GM20000 (cell line): ENCODE measurements around the gene DDIT3.
A peak's percentile ranks its signal among the peaks of the same experiment; 100 is the strongest.

Experiments
- DNase-seq: peaks from one replicate; pipeline ENCODE4 v3.0.0; 2012; ENCODE audit warnings: low spot score
- TF ChIP-seq, protein P1 (sequence below): IDR thresholded peaks from 2 replicates; pipeline ENCODE4 v1.5.1; 2012; ENCODE audit warnings: mild to moderate bottlenecking, control low read depth; ENCODE audit errors: extremely low read depth, missing control alignments

DDIT3 gene

GRCh38 chr12:57523706-57524614 is 3.6 kb upstream of the DDIT3 start:
- TF ChIP-seq, protein P1, sequence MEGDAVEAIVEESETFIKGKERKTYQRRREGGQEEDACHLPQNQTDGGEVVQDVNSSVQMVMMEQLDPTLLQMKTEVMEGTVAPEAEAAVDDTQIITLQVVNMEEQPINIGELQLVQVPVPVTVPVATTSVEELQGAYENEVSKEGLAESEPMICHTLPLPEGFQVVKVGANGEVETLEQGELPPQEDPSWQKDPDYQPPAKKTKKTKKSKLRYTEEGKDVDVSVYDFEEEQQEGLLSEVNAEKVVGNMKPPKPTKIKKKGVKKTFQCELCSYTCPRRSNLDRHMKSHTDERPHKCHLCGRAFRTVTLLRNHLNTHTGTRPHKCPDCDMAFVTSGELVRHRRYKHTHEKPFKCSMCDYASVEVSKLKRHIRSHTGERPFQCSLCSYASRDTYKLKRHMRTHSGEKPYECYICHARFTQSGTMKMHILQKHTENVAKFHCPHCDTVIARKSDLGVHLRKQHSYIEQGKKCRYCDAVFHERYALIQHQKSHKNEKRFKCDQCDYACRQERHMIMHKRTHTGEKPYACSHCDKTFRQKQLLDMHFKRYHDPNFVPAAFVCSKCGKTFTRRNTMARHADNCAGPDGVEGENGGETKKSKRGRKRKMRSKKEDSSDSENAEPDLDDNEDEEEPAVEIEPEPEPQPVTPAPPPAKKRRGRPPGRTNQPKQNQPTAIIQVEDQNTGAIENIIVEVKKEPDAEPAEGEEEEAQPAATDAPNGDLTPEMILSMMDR: no peak
- DNase-seq: peak; percentile 57

GRCh38 chr12:57522887-57523705 is 2.8 kb upstream of the DDIT3 start:
- TF ChIP-seq, protein P1: no peak
- no peak for DNase-seq

GRCh38 chr12:57522011-57522886 is 1.9 kb upstream of the DDIT3 start, which contains the start of gene MBD6:
Gene MBD6 (plus strand): TSS chr12:57522824. CDS start chr12:57524304, 1,480 bp downstream.
- peak; percentile 99 for DNase-seq
- TF ChIP-seq, protein P1: no peak

DNA sequence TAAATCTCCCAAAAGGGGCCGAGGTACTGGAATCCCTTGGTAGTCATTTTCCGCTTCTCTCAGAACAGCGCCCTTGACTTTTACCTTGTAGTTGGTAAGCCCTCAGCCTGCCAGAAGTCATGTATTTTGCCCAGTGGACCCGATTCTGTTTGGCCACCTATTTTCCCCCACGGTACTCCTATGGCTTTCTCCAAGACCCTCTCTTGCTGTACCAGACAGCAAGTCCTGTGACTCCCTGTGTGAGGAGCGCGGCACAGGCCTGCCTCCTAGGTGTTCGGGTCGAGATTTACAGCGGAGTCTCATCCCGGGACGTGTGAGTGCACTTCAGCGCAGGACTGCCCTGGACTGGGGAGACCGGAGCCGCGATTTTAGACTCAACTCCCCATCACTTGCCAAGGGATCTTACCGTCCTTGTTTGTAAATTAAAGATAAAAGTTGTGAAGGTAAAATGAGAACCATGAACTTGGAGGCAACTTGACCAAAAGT is 1.3 kb upstream of the DDIT3 start:
- TF ChIP-seq, protein P1: no peak
- no peak for DNase-seq

DNA sequence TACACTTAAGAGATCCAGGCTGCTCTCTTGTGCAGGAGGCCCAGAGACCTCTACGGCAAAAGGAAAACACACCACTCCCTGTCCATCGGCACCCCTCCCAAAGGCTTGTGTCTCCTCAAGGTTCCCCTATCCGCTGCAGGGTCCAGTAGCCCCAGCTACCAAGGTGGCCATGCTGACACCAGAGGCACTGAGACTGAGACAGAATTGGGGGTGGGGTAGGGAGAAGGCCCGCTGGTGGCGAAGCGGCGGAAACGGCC is 590 bp downstream of the DDIT3 start:
- peak; percentile 54 for DNase-seq
- TF ChIP-seq, protein P1: no peak

DNA sequence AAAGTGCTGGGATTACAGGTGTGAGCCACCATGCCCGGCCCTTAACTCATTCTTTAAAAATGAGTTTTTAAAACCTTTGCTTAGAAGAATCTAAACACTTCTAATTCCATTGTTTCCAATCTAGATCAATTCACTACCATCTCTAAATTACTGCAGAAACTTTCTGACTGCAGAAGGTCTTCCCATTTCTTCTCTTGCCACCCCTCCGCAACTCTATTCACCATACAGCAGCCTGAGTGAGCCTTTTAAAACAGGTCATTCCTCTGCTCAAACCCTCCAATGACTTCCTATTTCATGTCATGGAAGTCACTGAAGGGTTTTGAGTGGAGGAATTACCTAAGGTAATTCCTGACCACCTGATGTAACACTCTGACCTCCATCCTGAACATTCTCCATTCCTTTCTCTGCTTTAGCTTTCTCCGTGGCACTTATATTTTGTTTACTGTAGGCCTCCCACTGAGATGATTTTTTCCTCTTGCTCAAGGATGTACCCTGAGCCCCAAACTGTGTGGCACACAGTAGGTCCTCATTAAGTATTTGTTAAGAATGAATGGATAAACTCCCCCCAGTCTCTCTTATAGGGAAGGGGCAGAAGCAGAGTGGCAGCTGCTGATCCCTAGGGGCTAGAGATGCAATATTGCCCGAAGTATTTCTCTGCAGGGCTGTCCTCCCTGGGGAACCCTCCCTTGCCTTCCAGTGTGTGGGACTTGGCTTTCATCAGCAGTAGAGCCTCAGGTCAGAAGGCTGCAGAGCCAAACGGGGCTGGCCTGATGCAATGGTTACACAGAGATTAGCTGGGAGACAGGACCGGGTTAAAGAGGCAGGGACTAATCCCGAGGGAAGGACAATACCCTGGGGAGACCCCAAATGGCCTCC is 1.2 kb downstream of the DDIT3 start:
- no peak for DNase-seq
- TF ChIP-seq, protein P1: no peak
